HepG2 (cell line): ENCODE data around the gene WDR20.

Source experiments
- ZNF615 ChIP-seq: sonication (generic); formaldehyde crosslinking; IDR thresholded peaks from 2 replicates; pipeline ENCODE4 v1.5.0; 2020; ENCODE audit warnings: mild to moderate bottlenecking, missing genetic modification reagents, borderline replicate concordance
- TF ChIP-seq, protein P1 (sequence below): IDR thresholded peaks from 2 replicates; pipeline ENCODE4 v1.6.1; 2012; ENCODE audit warnings: low read length, improper control_type of control experiment
- TF ChIP-seq, protein P2 (sequence below): sonication (generic); formaldehyde crosslinking; IDR thresholded peaks from 2 replicates; pipeline ENCODE4 v1.5.0; 2020; ENCODE audit warnings: mild to moderate bottlenecking, missing genetic modification reagents, moderate library complexity
- TF ChIP-seq, protein P3 (sequence below), 2 experiments: sonication (generic) in 1 of 2; formaldehyde crosslinking in 1 of 2; IDR thresholded peaks; 2 replicates each; pipeline versions ENCODE4 v1.5.1 to v1.6.1; 2011 to 2020; ENCODE audit warnings: borderline replicate concordance in 1 of 2, low read depth in 1 of 2, low read length in 1 of 2, mild to moderate bottlenecking in 1 of 2, missing genetic modification reagents in 1 of 2, moderate library complexity in 1 of 2

DNA sequence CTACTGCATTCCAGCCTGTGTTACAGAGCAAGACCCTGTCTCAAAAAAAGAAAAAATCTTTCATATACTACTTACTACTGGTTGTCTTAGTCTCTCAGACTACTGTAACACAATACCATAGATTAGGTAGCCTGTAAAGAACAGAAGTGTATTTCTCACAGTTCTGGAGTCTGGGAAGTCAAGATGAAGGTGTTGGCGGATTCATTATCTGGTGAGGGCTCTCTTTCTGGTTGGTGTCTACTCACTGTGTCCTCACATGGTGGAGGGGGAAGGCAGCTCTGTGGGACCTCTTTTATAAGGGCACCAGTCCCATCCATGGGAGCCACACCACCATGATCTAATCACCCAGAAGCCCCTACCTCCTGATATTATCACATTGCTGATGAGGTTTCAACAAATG is 14.4 kb downstream of the WDR20 start:
- TF ChIP-seq, protein P1, sequence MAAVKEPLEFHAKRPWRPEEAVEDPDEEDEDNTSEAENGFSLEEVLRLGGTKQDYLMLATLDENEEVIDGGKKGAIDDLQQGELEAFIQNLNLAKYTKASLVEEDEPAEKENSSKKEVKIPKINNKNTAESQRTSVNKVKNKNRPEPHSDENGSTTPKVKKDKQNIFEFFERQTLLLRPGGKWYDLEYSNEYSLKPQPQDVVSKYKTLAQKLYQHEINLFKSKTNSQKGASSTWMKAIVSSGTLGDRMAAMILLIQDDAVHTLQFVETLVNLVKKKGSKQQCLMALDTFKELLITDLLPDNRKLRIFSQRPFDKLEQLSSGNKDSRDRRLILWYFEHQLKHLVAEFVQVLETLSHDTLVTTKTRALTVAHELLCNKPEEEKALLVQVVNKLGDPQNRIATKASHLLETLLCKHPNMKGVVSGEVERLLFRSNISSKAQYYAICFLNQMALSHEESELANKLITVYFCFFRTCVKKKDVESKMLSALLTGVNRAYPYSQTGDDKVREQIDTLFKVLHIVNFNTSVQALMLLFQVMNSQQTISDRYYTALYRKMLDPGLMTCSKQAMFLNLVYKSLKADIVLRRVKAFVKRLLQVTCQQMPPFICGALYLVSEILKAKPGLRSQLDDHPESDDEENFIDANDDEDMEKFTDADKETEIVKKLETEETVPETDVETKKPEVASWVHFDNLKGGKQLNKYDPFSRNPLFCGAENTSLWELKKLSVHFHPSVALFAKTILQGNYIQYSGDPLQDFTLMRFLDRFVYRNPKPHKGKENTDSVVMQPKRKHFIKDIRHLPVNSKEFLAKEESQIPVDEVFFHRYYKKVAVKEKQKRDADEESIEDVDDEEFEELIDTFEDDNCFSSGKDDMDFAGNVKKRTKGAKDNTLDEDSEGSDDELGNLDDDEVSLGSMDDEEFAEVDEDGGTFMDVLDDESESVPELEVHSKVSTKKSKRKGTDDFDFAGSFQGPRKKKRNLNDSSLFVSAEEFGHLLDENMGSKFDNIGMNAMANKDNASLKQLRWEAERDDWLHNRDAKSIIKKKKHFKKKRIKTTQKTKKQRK = no peak
- TF ChIP-seq, protein P2, sequence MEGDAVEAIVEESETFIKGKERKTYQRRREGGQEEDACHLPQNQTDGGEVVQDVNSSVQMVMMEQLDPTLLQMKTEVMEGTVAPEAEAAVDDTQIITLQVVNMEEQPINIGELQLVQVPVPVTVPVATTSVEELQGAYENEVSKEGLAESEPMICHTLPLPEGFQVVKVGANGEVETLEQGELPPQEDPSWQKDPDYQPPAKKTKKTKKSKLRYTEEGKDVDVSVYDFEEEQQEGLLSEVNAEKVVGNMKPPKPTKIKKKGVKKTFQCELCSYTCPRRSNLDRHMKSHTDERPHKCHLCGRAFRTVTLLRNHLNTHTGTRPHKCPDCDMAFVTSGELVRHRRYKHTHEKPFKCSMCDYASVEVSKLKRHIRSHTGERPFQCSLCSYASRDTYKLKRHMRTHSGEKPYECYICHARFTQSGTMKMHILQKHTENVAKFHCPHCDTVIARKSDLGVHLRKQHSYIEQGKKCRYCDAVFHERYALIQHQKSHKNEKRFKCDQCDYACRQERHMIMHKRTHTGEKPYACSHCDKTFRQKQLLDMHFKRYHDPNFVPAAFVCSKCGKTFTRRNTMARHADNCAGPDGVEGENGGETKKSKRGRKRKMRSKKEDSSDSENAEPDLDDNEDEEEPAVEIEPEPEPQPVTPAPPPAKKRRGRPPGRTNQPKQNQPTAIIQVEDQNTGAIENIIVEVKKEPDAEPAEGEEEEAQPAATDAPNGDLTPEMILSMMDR = no peak
- TF ChIP-seq, protein P3, sequence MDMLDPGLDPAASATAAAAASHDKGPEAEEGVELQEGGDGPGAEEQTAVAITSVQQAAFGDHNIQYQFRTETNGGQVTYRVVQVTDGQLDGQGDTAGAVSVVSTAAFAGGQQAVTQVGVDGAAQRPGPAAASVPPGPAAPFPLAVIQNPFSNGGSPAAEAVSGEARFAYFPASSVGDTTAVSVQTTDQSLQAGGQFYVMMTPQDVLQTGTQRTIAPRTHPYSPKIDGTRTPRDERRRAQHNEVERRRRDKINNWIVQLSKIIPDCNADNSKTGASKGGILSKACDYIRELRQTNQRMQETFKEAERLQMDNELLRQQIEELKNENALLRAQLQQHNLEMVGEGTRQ (IDR thresholded peaks at IDR 0.05; ENCODE audit: low read depth, low read length) = no peak
- TF ChIP-seq, protein P3 (CRISPR knock-in tag; IDR thresholded peaks at IDR 0.05; ENCODE audit: borderline replicate concordance) = no peak
- no peak for TF ChIP-seq ZNF615 (CRISPR knock-in tag)
